ENCODE results near the gene SDK1. TPM values are rescaled to one million over a fixed set of nuclear protein-coding genes. Genes with fewer than 3 reads are reported as not detected.

Gene SDK1
- polyA plus RNA-seq, 1 donor = 3.6 TPM

DNA sequence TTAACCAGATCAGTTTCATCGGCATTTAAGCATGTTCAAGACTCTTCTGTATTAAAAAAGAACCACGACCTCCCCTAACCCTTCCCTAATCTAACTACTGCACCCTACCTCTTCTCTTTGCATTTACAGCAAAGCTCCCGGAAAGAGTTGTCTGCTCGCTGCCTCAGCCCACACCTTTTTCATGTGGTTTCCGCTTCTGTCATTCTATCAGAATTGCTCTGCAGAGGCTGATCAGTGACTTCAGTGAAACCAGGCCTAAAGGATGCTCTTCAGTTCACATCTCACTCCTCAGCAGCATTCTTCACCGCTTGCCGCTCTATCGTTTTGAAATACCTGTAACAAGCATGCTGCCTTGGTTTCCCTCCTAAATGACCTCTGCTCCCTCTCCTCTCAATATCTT lies 160.9 kb downstream of the SDK1 start:
- DNase-seq = no peak

DNA sequence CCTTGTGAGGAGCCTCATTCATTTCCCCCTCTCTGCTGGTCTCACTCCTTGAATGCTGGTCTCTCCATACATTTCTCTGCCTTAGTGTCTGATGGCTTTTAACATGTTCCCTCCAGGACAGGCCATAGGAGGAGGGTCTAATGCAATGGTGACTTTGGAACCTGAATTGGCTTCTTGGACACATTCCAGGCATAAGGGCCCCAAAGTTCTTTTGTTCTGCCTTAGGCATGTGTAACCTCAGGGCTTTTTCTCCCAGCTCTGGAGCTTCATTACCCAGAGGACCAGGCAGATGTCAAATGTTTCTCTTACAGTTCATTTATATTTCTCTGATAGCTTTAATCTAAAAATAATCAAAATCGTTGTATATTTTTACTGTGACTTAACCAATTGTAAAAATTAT lies 162.6 kb downstream of the SDK1 start:
- DNase-seq = no peak

DNA sequence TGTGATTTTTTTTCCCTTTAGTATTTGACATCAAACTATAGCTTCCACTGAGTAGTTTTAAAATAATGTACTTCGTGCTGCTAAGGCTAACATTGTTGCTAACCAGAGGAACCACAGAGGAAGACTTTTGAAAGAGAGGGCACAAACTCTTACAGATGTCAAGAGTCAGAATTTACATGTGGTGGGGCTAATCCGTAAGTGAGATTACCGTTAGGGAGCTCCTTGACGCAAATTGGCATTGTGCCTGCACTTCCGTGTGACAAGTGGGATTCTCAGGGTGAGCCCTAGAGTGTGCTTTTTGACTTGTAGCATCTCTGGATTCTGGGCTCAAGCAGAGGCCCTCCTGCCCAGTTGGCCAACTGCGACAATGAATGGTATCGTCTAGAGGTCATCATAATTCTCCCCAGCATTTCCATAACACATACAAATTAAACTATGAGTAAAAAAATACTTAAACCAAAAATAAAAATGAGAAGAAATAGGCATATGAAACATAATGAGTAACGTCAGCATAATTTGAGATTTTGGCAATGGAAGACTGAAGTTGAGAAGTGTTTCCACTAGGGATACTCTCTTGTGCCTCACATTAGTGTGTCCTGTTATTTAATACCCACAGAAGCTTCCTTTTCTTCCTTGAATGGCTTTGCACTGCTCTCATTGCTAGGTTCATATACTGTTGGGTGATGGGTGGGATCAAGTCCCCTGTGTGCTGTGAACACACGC lies 164.0 kb downstream of the SDK1 start:
- DNase-seq = no peak

DNA sequence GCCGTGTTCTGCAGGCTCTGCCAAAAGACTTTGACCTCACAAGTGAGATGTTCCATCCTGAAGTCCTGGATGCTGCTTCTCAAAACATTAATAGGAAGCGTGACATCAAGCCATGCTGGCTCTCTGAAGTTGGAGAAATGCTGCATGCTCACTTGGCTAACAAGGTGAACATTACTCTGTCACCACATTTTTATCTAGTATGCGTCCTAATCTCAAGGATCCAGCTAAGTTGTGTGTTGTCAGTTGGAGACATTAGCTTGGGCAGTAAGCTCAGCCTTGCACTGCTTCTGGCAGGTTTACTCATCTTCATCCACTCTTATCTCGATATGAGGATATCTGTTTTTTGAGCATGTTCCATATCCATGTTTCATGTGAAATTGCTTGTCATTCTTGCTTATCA lies 165.2 kb downstream of the SDK1 start:
- no peak for DNase-seq

DNA sequence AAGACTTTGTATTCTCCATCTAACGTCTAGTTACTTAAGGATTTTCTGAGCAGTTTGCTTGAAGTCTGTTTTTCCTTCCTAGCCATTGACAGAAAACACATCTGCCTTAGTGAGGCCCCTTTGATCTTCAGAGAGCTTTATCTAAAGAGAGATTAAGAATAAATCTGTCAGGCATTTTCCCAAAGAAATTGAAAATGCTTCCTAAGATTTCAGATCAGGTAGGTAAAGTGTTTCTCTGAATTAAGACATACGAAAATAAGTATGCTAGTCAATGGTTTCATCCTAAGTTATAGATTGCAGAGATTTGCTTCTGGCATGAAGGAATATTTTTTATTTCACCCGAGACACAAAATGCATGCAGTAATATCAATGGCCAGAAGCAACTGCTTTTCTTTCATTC lies 168.6 kb downstream of the SDK1 start:
- DNase-seq = no peak

DNA sequence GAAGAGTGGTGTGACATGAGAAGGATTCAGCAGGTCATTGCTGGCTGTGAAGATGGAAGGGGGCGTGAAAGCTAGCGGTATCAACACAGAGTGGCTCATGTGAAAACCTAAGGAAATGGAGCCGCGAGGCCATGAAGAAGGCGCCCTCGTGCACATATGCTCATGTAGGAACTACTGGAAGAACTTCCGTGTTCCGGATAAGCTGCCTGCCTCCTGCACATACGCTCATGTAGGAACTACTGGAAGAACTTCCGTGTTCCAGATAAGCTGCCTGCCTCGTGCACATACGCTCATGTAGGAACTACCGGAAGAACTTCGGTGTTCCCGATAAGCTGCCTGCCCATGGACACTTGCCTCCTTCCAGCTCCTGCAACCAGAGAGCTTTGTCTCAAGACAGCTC lies 179.1 kb downstream of the SDK1 start:
- DNase-seq = no peak

DNA sequence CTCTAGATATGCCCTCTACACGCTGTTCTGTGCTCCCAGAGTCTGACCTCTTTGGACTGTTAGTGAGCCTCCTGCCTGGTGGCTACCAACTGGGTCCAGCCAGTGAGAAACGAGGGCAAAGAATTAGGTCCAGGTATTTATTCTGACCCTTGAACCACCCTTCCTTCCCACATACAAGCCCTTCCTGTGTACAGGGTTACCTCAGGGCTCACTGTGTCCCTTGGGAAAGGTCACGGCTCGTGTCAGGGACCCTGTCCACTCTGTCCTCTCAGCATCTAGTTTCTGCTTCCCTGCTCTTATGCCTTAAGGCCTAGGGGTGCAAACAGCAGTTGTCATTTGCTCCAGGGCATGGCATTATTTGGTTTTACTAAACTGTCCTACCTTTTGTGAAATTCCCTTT lies 180.4 kb downstream of the SDK1 start:
- no peak for DNase-seq

DNA sequence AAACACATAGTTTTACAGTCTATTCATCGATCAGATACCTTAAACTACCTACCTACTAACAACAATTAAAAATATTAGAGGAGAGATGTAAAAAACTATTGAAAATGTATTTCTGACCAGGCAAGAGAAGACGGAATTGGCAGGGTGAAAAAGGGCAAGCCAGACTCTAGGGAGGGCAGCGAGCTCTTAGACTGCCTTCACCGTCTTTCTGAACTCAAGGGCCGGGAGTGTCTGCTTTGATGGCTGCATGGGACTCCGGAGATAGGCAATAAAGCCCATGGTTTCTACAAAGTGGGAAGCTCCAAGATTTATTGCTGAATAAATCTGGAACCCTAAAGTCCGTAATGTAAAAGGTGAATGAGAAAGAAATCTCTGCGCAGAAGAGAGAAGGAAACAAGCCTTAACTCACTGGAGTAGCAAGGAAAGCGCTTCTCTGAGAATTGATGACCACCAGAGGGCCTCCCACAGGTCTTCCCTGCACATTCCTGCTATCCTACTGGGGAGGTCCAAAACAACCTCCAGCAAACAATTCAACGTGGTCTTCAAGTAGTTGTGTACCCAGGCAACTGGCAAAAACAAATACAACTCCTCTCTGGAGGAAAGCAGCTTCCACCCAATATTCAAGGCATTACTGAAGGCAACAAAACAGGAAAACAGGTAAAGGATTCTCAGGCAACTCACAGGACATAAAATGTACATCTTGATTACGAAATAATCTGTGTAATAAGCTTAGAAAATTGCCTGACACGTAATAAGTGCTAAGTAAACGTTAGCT lies 181.3 kb downstream of the SDK1 start:
- DNase-seq = peak; percentile 11

DNA sequence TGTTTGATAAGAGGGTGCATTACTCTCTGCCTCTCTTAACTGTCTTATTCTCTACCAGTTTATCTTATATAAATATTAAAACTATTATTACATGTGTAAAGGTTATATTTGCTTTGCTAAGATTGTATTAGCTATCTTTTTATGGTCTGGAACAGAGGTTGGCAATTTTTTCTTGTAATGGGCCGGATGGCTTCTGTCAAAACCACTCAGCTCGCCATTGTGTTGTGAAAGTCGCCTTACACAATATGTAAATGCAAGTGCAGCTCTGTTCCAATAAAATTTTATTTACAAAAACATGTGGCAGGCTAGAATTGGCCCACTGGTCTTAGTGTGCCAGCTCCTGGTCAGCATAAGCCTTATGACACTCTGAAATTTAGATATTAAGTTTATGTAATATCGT lies 185.8 kb downstream of the SDK1 start:
- no peak for DNase-seq

DNA sequence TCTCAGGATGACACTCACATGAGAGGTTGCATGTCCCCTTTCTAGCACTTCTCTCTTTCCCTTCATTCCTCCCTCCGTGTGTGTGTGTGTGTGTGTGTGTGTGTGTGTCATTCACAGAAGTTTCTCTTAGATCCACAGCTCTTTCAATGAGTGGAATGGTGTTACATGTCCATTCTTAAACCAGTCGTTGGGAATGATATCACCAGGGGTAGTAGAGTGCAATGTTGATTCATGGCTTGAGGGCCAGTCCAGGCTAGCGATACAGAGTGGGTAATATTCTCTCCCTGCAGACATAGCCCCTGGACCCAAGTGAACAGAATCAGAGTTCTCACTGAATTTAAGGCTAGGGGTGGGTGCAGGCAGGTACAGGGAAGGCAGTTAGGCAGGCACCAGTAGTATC lies 187.8 kb downstream of the SDK1 start:
- DNase-seq = no peak

DNA sequence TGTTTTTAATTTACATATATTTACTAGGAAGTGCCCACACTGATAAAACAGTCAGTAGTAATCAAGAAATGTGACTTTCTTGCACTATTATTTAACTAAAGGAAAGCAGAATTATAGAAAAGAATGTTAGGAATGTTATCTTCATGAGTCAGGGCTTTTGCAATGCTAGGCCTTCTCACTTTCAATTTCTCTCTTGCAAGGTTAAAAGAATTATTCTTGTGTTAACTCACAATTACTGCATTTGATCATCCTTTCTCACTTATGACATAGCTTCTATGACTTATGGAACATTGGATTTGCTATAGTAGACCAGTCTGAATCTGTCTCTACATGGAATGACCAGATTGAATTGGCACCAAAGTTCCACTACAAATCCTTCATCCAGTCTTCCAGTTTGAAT lies 192.4 kb downstream of the SDK1 start:
- no peak for DNase-seq

DNA sequence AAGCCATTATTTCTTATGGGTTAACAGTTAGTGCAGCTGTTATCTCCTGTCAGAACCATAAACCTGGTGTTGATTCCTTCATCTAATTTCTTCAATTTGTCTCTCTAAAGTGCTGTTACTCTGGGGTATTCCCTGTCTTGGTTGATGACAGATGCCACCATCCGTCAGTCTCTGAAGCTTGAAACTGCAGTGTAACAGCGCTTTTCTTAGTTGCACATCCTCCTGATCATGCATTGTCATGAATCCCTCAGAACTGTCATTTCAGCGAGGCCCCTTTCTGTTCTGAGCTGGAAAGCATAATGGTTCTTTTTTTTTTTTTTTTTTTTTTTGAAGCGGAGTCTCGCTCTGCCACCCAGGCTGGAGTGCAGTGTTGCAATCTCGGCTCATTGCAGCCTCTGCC lies 193.9 kb downstream of the SDK1 start:
- no peak for DNase-seq

DNA sequence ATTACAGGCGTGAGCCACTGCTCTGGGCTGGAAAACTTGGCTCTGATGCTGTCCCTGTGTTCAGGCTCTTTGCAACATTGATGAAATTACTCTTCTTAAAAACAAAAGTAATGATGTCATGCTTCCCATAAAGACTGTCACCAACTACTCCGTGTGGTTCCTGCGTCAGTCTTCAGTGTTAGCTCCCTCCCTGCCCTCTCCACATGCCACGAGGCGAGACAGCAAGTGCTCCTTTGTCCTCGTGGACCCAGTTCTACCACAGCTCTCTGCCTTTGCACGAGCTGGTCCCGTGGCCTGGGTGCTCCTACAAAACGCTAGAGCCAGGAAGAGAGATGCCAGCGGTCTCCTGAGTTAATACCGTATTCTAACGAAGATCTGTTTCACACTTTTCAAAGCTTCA lies 194.5 kb downstream of the SDK1 start:
- DNase-seq = no peak

DNA sequence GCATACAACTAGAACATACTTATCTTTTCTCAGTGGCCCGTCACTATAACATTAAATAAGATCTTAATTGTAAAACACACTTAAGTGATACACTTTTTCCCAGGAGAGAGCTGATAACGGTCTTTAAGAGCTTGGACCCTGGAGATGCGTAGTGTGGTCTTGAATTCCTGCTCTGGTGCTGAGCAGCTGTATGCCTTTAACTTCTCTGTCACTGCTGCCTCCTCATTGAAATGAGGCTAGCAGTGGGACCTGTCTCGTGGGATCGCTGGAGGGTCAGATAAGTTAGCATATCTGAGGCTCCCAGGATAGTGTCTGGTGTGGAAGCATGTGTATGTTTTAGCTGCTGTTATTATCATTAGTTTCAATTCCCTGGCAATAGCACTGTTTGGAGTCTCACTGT lies 194.9 kb downstream of the SDK1 start:
- no peak for DNase-seq

DNA sequence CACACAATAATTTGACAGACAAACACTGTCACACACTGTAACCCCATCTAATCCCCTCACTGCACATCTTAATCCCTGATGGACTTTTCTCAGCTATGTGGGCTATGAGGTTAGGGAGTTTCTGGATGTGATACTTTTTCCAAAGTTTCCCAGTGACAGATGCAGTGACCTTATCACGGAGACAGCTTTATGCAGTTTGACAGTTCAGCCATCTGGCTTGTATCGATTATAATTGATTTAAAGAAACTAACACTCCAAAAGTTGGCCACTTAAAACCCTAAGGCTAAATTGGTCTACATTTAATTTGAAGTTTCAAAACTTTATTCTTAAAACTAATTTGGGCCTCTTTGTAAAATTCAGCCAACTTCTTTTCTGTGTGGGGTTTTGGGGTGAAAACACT lies 196.7 kb downstream of the SDK1 start:
- no peak for DNase-seq

DNA sequence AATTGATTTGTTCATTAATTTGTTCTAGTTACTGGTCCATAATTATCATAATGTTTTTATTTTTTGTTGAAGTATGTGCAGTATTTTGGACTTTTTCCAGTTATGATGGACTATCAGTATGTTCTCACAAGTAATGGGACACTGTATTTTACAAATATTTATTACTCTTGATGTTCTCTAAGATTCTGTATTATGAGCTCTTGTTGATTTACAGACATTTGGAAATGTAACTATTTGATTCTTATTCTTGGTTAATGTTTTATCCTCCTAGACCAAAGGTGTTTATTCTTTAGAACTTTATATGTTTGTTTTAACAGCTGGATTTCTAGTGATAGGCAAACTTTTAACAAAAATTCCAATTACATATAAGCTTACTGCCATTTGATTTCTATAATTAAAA lies 200.6 kb downstream of the SDK1 start:
- no peak for DNase-seq

DNA sequence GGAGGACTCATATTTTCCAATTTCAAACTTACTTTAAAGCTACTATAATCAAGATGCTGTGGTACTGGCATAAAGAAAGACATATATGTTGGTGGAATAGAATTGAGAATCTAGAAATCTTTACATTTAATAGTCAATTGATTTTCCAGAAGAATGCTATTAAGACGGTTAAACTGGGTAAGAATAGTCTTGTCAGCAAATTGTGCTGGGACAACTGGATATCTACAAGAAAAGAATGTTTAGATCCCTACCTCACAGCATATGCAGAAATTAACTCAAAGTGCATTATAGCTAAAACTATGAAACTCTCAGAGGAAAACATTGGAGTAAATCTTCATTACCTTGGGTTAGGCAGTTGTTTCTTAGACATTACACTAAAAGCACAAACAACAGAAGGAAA lies 203.3 kb downstream of the SDK1 start:
- no peak for DNase-seq

DNA sequence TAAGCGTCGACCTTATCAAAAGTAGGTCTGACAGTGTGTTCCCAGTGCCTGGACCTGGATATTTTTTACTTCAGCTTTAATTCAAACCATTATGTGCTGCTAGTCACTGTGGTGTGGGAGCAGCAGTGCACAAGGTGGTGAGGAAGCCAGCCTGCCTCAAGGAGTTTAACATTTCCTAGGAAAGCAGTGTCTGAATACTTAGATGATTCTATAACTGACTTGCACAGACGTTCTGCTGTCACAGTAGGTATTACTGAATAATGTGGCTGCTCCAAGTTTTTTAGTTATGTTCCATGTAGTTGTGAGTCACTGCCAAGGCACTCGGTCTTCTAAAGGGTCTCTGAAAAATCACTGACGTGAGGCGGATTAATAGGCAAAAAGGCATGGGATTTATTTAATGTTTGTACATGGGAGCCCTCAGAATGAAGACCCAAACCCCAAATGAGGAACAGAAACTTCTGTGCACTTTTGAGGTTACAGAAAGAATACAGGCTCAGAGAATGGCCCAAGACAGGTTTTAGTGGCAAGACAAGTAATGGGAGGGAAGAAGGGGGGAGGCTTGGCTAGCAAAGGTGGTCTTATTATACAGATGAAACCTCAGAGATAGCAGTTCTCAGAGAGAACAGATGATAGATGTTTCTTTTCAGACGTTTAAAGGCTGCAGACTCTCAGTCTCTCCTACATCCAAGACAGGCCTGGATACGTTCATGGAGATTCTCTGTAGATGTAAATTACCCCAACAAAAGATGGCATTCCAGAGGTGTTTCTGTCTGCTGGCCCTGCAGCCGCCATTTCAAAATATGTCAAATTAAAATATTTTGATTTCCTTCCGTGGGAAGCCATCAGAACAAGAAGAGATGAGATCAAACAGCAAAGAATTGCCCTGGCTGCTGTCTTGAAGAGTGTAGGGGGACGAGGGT lies 209.3 kb downstream of the SDK1 start:
- no peak for DNase-seq

DNA sequence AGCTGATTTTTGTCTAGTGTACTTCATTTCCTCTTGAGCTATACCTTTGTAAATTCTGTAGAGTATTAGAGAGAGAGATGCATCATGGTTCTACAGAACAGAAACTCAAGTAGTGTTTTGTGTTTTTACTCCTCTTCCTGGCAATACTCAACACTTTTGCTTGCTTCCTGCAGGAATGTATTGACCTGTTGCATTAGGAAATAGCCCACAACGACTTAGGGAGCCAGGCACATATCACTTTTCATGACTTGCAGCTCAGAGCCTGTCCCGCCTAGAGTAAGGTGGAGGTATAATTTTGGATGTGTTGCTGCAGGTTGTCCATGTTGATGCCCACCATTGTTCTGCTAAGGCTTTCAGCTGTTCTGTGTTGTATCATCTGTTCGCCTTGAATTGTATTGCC lies 216.3 kb downstream of the SDK1 start:
- no peak for DNase-seq

DNA sequence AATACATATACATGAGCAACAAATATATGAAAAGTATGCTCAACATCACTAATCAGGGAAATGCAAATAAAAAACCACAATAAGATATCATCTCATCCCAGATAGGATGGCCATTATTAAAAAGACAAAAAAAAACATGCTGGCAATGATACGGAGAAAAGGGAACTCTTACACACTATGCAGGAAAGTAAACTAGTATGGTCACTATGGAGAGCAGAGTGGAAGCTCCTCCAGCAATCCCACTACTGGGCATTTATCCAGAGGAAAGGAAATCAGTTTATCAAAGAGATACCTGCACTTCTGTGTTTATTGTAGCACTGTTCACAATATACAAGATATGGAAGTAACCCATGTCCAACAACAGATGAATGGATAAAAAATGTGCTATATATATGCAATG lies 217.5 kb downstream of the SDK1 start:
- DNase-seq = no peak

DNA sequence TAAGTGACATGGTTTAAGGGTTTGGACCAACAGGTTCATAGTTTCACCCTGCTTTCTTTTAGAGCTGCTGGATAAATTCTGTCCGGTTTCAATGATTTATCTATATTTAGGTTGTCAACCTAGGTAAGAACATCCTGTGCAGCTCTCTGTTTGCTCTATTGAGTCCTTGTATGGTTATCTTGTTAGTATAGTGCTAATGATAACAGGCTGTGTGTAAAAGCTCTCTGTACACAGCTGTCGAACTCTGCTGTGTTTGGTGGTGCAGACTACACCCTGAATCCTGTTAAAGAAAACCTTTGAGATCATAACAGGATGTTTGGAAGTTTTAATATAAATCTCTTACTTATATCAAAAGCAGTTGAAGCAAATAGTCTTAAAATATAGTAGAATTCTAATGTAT lies 219.2 kb downstream of the SDK1 start:
- DNase-seq = no peak

DNA sequence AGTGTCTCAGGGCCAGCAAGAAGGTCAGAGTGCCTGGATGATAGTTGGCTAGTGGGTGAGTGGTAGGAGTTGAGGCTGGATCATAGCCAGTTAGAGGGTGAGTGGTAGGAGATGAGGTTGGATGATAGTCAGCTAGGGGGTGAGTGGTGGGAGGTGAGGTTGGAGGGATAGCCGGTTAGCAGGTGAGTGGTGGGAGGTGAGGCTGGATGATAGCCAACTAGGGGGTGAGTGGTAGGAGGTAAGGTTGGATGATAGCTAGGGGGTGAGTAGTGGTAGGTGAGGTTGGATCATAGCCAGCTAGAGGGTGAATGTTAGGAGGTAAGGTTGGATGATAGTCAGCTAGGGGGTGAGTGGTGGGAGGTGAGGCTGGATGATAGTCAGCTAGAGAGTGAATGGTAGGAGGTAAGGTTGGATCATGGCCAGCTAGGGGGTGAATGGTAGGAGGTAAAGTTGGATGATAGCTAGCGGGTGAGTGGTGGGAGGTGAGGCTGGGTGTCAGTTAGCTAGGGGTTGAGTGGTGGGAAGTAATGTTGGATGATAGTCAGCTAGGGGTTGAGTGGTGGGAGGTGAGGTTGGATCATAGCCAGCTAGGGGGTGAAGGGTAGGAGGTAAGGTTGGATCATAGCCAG lies 226.6 kb downstream of the SDK1 start:
- DNase-seq = no peak

DNA sequence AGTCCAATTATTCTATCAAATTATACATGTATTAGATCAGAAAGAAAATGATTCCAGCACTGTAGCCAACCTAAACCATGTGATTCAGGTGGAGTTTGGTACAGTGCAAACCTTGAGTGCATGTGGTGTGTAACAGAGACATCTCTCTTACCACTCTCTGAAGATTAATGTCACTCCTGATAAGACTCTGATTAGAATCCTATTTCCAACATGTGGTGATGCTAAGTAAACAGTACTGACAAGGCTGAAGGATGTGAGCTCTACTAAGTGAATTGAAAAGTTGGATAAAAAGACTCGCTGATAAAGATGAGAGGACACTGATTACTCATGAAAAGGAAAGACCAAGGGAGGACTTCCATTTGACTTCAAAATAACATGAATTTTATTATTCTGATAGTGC lies 232.0 kb downstream of the SDK1 start:
- no peak for DNase-seq

Measured in hindlimb muscle (tissue), 1 donor.